GM21360 (cell line): ENCODE results near the gene P2RX1.

ENCODE experiments used
- ATAC-seq: cut with Tn5 transposase; IDR thresholded peaks from one replicate; pipeline ENCODE4 v1.9.1; 2021; ENCODE audit warnings: mild to moderate bottlenecking, moderate library complexity; ENCODE audit not compliant: unreplicated experiment

P2RX1 gene

GRCh38 chr17:3907483-3908216 is 8.6 kb downstream of the P2RX1 start:
- ATAC-seq = no peak

- no peak for ATAC-seq
Observed at GRCh38 chr17:3906881-3907280, 9.4 kb downstream of the P2RX1 start.

GRCh38 chr17:3905017-3905520 is 11.2 kb downstream of the P2RX1 start:
- ATAC-seq = no peak

GRCh38 chr17:3904501-3904900 is 11.8 kb downstream of the P2RX1 start:
- no peak for ATAC-seq

- no peak for ATAC-seq
Observed at GRCh38 chr17:3903881-3904290, 12.4 kb downstream of the P2RX1 start.

GRCh38 chr17:3903051-3903825 is 13.0 kb downstream of the P2RX1 start:
- ATAC-seq = no peak

- no peak for ATAC-seq
Observed at GRCh38 chr17:3900646-3901045, 15.6 kb downstream of the P2RX1 start.

- no peak for ATAC-seq
Observed at GRCh38 chr17:3897731-3898130, 18.5 kb downstream of the P2RX1 start.

- no peak for ATAC-seq
Observed at GRCh38 chr17:3896968-3897235, 19.4 kb downstream of the P2RX1 start.

GRCh38 chr17:3896108-3896967 is 19.9 kb downstream of the P2RX1 start:
- no peak for ATAC-seq

GRCh38 chr17:3895354-3895753 is 20.9 kb downstream of the P2RX1 start:
- ATAC-seq = no peak

GRCh38 chr17:3894911-3895343 is 21.3 kb downstream of the P2RX1 start:
- ATAC-seq = no peak

- no peak for ATAC-seq
Observed at GRCh38 chr17:3894188-3894587, 22.1 kb downstream of the P2RX1 start.

- no peak for ATAC-seq
Observed at GRCh38 chr17:3893720-3894116, 22.5 kb downstream of the P2RX1 start.

- ATAC-seq = peak; percentile 75
Observed at GRCh38 chr17:3893003-3893719, 23.1 kb downstream of the P2RX1 start, which contains the start of gene CAMKK1. TSS of gene CAMKK1 (minus strand) at chr17:3893053. CDS start at chr17:3885687, 7,366 bp downstream.

- peak; percentile 18 for ATAC-seq
Observed at GRCh38 chr17:3892095-3892998, 23.9 kb downstream of the P2RX1 start.

GRCh38 chr17:3891626-3892094 is 24.6 kb downstream of the P2RX1 start:
- ATAC-seq = no peak

- ATAC-seq = no peak
Observed at GRCh38 chr17:3890878-3891219, 25.4 kb downstream of the P2RX1 start.

- no peak for ATAC-seq
Observed at GRCh38 chr17:3890082-3890877, 26.0 kb downstream of the P2RX1 start.
